Stimulated activated CD8-positive, alpha-beta memory T cell treated with anti-CD3 and anti-CD28 coated beads, Interleukin-2, amount 100 ng/mL, for 1 hour (primary cell): Measurements from ENCODE around the gene ZNF70.

Experiments
- DNase-seq, 2 donors: peaks; one replicate each; pipeline ENCODE4 v3.0.0-alpha.2; 2020; ENCODE audit warnings: low read depth in 2 of 2

ZNF70 gene

GRCh38 chr22:23779083-23779482 lies 28.2 kb upstream of the ZNF70 start:
- DNase-seq, result no peak

GRCh38 chr22:23778577-23778900 lies 27.6 kb upstream of the ZNF70 start:
- DNase-seq, result no peak

- DNase-seq, result no peak
Measured at GRCh38 chr22:23777776-23778576, 27.1 kb upstream of the ZNF70 start.

GRCh38 chr22:23775779-23776375 lies 25.0 kb upstream of the ZNF70 start:
- DNase-seq, result no peak

GRCh38 chr22:23774922-23775436 lies 24.1 kb upstream of the ZNF70 start:
- no peak for DNase-seq

DNA sequence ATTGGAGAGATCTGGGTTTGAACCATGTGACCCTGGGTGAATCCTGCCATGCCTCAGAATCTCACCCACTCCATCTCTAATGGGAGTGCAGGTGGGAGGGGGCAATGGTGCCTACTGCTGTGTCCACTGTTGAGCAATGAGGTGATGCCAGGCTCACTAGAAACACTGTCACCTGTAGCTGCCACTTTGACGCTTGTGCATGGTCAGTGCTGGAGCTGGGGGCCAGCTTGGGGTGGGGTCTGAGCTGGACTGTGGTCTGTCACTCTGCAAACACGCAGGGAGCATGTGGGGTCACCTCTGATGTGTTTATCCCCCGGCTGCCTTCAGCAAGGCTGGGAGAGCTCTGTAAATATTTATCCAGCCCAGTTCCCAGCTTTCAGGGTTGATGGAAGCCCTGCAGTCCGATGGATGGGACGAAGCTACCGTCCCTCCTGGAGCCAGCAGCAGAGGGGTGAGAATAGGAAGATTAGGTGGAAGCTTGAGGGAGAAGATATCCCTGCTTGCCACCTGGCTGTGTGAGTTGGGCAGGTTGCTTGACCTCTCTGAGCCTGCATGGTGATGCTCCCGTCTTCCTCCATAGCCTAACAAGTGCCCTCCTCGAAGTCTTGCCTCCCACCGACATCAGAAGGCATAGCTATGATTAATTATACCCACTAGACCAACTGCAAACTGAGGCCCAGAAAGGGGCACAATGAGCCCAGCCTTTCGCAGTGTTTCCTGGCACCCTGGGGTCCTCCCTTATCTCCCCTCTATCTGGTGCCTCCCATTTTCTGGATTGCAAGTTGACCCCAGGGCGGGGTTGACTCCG lies 23.4 kb upstream of the ZNF70 start:
- no peak for DNase-seq

DNA sequence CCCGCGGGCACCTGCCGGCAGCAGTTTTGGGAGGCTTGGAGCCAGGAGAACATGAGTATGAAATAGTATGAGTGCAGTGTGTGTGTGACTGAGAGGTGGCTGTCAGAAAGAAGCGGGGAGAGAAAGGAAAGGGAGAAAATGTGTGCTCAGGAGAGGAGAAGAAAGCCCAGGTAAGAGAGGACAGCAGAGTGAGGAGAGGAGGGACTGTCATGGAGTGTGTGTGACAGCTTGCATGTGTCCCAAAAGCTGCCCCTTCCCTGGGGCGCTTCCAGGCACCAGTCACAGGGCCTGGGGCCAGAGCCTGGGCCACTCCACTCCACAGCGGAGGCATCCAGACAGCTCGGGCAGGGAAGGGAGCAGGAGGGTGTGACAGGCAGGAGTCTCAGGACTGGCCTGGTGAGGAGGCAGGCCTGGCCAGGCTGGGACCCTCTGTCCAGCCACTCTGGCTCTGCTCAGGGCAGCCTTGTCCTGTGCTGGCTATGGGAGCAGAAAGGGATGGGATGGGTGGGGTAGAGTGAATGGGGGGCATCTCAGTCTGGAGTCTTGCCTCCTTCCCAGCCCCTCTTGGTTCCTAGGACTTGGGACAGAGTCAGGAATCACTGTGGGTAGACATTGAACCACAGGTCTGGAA lies 22.7 kb upstream of the ZNF70 start:
- DNase-seq, result no peak

- peak in 1 of 2 donors; percentile 28 for DNase-seq
Measured at GRCh38 chr22:23772649-23773473, 21.9 kb upstream of the ZNF70 start, which contains the start of gene MMP11. MMP11 (plus strand) TSS chr22:23772849; CDS start chr22:23772871, 22 bp downstream.

DNA sequence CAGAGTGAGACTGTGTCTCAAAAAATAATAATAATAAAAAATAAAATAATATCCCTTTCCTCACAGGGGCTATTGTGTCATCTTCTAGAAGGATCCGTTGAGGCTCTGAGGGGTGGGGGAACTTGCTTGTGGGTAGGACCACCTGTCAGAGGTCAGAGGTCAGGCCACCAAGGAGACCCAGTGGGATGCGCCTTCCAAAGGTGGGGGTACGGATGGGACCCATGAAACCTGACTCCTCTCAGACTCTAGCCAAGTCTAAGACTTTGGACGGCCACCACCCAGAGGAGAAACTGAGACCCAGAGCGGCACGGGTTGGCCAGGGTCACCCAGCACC lies 21.4 kb upstream of the ZNF70 start:
- DNase-seq, result no peak

- no peak for DNase-seq
Measured at GRCh38 chr22:23769321-23769965, 18.5 kb upstream of the ZNF70 start.

DNA sequence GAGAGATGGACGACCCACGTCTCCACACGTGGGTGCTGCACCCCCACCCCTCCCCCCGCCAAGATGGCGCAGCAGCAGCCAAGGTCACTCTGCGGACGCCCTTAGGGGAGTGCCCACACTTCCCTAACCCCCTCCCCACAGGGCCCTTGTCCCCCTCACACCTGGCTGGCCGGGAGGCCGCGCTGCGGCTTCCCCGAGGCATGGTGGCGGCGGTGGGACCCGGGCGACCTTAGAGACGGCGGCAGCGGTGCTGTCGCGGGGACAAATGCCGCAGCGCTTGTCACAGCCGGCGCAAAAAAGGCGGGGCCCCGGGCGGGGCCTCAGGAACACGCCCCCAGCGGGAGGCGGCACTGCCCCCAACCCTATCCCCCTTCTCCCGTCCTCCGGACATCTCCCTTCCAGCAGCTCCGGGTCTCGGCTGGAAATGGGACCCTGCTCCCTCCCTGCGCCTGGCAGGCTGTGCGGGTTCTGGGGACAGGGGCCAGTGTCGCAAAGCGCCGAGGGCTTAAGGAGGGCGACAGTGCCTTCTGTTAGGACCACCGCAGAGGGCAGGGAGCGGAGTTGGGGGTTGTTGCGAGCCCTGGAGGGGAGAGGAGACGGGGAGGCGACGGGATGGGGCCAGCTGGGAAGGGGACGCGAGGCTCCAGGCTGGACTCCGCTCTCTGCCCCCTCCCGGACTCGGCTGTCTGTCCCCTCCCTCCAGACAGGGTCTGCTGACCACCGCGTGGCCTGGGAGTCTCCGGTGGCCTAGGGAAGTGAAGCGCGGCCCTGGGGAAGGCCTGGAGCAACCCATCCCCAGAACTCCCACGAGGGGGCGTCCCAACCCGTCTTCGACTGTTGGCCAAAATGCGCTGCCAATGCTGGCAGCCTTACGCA lies 17.0 kb upstream of the ZNF70 start, which contains the start of gene CHCHD10:
CHCHD10 (minus strand) TSS at position 300 of the 876 bp plus-strand sequence; CDS start at position 202, 98 bp downstream.
- DNase-seq, result peak; percentile 52 to 63

DNA sequence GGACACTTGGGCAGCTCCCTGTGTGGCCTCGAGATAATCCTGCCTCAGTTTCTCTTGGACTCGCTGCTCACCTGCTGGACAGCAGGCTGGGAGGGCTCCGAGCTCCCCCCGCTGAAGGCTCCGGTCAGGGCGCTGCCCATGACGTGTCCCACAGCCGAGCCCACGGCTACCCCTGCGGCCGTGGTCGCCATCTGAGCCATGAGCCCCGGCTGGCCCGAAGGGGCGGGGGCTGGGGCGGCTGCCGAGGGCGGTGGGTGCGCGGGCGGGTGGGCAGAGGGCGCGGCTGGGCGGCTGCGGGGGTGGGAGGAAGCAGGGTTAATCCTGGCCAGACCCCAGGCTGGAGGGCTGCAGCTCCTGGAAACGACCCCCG lies 16.4 kb upstream of the ZNF70 start:
- no peak for DNase-seq

DNA sequence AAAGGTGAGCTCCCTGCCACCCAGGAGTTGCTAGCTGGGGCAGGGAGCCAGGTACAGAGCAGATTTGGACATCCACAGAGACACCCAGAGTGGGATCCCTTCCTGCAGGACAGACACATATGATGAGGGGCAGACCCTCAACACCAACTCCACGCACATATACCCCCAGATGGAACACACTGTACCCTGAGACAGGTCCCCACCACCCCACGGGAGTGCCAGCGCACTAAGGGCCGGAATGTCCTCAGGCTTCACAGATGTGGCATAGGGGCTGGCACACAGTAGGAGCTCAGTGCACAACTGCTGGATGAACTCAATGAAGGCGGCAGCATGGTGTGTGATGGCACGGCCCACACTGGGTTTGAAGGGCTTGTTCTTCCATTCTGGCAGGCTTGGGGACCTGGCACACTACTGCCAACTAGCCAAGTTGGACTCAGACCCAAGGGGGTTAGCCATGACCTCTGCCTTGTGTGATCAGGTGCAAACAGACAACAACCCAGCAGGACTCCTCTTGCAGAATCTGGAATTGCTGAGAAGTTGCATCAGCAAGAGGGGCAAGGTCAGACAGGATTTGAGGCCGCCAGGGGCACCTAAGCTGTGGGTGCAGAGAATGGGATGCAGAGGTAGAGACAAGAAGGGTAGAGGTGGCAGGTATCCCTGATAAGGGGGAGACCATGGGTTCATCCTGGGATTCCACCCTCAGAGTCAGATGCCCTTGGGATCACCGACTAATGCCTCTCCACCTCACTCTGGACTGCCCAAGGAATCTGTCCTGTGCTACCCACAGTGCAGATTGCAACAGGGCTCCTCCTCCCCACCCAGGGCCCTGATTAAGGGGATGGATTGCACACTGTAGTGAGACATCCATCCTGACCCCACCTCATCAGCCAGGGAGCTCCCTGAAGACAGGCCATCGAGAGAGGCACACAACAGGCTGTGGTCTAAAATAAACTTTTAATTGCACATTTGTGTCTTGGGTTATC lies 14.3 kb upstream of the ZNF70 start:
- no peak for DNase-seq

- no peak for DNase-seq
Measured at GRCh38 chr22:23763954-23764353, 13.0 kb upstream of the ZNF70 start.

- DNase-seq, result peak; percentile 29 to 36
Measured at GRCh38 chr22:23763579-23763945, 12.7 kb upstream of the ZNF70 start.

GRCh38 chr22:23762842-23763578 lies 12.1 kb upstream of the ZNF70 start, which contains the start of gene C22orf15:
C22orf15 (plus strand) TSS chr22:23762990; CDS start chr22:23763307, 317 bp downstream.
- no peak for DNase-seq

GRCh38 chr22:23760056-23760455 lies 9.1 kb upstream of the ZNF70 start:
- no peak for DNase-seq

DNA sequence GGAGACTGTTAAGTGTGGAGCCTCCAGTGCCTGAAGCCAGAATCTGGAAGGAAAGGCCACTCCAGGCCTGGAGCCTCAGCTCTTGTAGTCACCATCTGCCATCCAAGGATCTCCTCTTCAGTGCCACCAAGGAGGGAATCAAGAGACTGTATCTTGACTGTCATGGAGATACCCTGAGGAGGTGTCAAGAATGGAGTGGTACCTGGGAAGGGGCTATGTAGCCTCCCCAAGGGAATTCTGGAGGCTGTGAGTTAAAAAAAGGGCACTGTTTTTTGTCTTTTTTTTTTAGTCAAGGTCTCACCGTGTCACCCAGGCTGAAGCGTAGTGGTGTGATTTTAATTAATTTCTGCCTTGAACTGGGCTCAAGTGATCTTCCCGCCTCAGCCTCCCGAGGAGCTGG lies 8.7 kb upstream of the ZNF70 start:
- DNase-seq, result no peak
